Lower lobe of right lung (tissue), 2 donors: Measurements from ENCODE around the gene CELSR1. TPM values are rescaled to one million over a fixed set of nuclear protein-coding genes. Genes with fewer than 3 reads are reported as not detected.
A peak's percentile ranks its signal among the peaks of the same experiment; 100 is the strongest.

Source experiments
- ATAC-seq, 2 donors: fragments of 200-7000 bp; cut with Tn5 transposase; one replicate each; pipeline ENCODE4 v1.9.1; 2020 to 2022; ENCODE audit warnings: mild to moderate bottlenecking in 2 of 2, moderate library complexity in 2 of 2
- DNase-seq: peaks from one replicate; pipeline ENCODE4 v3.0.0-alpha.2; 2020
- H3K27ac ChIP-seq: fragments of 200-600 bp; one replicate; pipeline ENCODE4 v1.8.0; 2022
- H3K27me3 ChIP-seq: fragments of 200-600 bp; one replicate; pipeline ENCODE4 v1.8.0; 2022; ENCODE audit warnings: low read depth
- H3K36me3 ChIP-seq: fragments of 200-600 bp; one replicate; pipeline ENCODE4 v1.8.0; 2022; ENCODE audit warnings: mild to moderate bottlenecking
- H3K4me1 ChIP-seq: fragments of 200-600 bp; one replicate; pipeline ENCODE4 v1.8.0; 2022
- H3K4me3 ChIP-seq: fragments of 200-600 bp; one replicate; pipeline ENCODE4 v1.8.0; 2022; ENCODE audit warnings: mild to moderate bottlenecking
- H3K9me3 ChIP-seq: fragments of 200-600 bp; one replicate; pipeline ENCODE4 v1.8.0; 2022
- CTCF ChIP-seq: fragments of 200-600 bp; IDR thresholded peaks from one replicate; pipeline ENCODE4 v1.8.0; 2022; ENCODE audit warnings: antibody characterized with exemption, mild to moderate bottlenecking
- intact Hi-C: fragments of 100-400 bp; cut with DNase I; formaldehyde crosslinking; loops from one replicate; pipeline ENCODE4 v1.11.0; 2022
- total RNA-seq: library from RNA; stranded (reverse); fragmentation: NEBNext Ultra II Directional; extraction: Animal tissue kit (Norgen Biotek cat#: 25700); gene quantifications from one replicate; pipeline ENCODE4 v1.2.1, GENCODE V29; 2021
- donor health status: DM: no; HTN: yes; CAD: no; lungs with severe emphysema.

CELSR1 gene
- total RNA-seq, 1 donor from 2014 or later: 51.8 TPM

- Histone ChIP-seq H3K4me1 (peaks cover 71% of the 10 kb centered on the region), H3K27me3 (no peaks in the 10 kb centered on the region), H3K9me3 (no peaks in the 10 kb centered on the region), H3K4me3 (no peak overlapping the region), H3K36me3 (no peaks in the 10 kb centered on the region), H3K27ac (peak overlapping the region; percentile 74)
- ATAC-seq (no peak), DNase-seq (peak; percentile 28)
- no peak for TF ChIP-seq CTCF
- intact Hi-C loops: no loop called here
These were observed 43.6 kb upstream of the CELSR1 start for GRCh38 chr22:46580940-46581537.

GRCh38 chr22:46579751-46580449 is 42.5 kb upstream of the CELSR1 start:
- H3K4me3 ChIP-seq: peak overlapping the region; percentile 81
- H3K36me3 ChIP-seq: no peaks in the 10 kb centered on the region
- peak overlapping the region; percentile 74 for H3K27ac ChIP-seq
- no peaks in the 10 kb centered on the region for H3K9me3 ChIP-seq
- peaks cover 77% of the 10 kb centered on the region for H3K4me1 ChIP-seq
- H3K27me3 ChIP-seq: no peaks in the 10 kb centered on the region
- no peak for ATAC-seq
- no peak for TF ChIP-seq CTCF
- intact Hi-C loops: no loop called here
- DNase-seq: no peak

GRCh38 chr22:46578824-46579561 is 41.6 kb upstream of the CELSR1 start:
- DNase-seq: peak; percentile 63
- intact Hi-C loops: no loop called here
- no peak for TF ChIP-seq CTCF

GRCh38 chr22:46578251-46578823 is 40.9 kb upstream of the CELSR1 start:
- no peak for TF ChIP-seq CTCF
- Histone ChIP-seq H3K4me1 (peaks cover 75% of the 10 kb centered on the region), H3K36me3 (no peaks in the 10 kb centered on the region), H3K27me3 (no peaks in the 10 kb centered on the region), H3K27ac (peak overlapping the region; percentile 74), H3K4me3 (peak overlapping the region; percentile 81), H3K9me3 (no peaks in the 10 kb centered on the region)
- intact Hi-C loops: no loop called here
- peak; percentile 46 for DNase-seq
- peak; percentile 2 to 20 for ATAC-seq

More at GRCh38 chr22:46578824-46579561, 41.6 kb upstream of the CELSR1 start:
- no peaks in the 10 kb centered on the region for H3K36me3 ChIP-seq
- H3K4me1 ChIP-seq: peaks cover 78% of the 10 kb centered on the region
- peak overlapping the region; percentile 74 for H3K27ac ChIP-seq
- H3K9me3 ChIP-seq: no peaks in the 10 kb centered on the region
- no peaks in the 10 kb centered on the region for H3K27me3 ChIP-seq
- H3K4me3 ChIP-seq: peak overlapping the region; percentile 81
- ATAC-seq: peak; percentile 33 to 38
